DMS114 treated with DMSO at 0.1 percent for 48 hours (cell line): Measurements from ENCODE around the gene OSBPL5.

ENCODE experiments used
- DNase-seq: peaks from one replicate; lab custom pipeline; 2025; ENCODE audit not compliant: unreplicated experiment; lab: John Stamatoyannopoulos, UW

The OSBPL5 gene, protein sequence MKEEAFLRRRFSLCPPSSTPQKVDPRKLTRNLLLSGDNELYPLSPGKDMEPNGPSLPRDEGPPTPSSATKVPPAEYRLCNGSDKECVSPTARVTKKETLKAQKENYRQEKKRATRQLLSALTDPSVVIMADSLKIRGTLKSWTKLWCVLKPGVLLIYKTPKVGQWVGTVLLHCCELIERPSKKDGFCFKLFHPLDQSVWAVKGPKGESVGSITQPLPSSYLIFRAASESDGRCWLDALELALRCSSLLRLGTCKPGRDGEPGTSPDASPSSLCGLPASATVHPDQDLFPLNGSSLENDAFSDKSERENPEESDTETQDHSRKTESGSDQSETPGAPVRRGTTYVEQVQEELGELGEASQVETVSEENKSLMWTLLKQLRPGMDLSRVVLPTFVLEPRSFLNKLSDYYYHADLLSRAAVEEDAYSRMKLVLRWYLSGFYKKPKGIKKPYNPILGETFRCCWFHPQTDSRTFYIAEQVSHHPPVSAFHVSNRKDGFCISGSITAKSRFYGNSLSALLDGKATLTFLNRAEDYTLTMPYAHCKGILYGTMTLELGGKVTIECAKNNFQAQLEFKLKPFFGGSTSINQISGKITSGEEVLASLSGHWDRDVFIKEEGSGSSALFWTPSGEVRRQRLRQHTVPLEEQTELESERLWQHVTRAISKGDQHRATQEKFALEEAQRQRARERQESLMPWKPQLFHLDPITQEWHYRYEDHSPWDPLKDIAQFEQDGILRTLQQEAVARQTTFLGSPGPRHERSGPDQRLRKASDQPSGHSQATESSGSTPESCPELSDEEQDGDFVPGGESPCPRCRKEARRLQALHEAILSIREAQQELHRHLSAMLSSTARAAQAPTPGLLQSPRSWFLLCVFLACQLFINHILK

DNA sequence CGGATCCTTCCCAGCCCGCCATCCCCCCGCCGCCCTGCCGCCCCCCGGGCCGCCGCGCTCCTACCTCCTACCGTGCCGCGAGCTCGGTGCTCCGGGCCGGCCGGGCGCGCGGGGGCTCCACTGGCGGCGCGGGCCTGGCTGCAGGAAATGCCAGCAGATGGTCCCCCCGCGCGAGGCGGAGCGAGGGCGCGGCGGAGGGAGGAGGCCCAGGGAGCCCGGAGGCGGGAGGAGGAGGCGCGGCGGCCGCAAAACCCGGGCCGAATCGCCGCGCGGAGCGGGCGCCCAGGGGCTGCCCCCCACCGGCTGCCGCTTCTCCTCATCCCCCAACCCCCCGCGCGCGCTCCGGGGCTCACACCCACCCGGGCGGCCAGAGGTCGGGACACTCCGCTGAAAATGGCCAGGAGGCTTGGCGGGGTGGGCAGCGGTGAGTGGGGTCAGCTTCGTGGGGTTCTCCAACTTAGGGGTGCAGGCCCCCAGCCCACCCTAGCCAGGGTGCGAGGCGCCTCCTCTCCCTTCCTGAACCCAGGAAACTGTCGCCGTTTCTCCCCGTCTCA lies at the start of gene OSBPL5:
Gene OSBPL5, minus strand, starts transcription at position 159 of the 554 bp plus-strand sequence. CDS start 36,162 bp downstream, outside the sequence.
- DNase-seq: no peak

GRCh38 chr11:3214420-3214699 lies 49.2 kb upstream of the OSBPL5 start:
- no peak for DNase-seq

GRCh38 chr11:3213659-3214419 lies 48.7 kb upstream of the OSBPL5 start:
- DNase-seq: no peak

GRCh38 chr11:3208272-3208671 lies 43.2 kb upstream of the OSBPL5 start:
- DNase-seq: no peak

- no peak for DNase-seq
These were observed 42.5 kb upstream of the OSBPL5 start for GRCh38 chr11:3207526-3208189.

DNA sequence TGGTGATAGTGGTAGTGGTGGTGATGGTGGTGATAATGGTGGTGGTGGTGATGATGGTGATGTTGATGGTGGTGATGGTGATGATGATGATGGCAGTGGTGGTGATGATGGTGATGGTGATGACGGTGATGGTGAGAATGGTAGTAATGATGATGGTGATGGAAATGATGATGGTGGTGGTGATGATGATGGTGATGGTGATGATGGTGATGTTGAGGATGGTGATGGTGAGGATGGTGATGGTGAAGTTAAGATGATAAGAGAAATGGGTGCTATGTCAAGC lies 41.8 kb upstream of the OSBPL5 start:
- no peak for DNase-seq

DNA sequence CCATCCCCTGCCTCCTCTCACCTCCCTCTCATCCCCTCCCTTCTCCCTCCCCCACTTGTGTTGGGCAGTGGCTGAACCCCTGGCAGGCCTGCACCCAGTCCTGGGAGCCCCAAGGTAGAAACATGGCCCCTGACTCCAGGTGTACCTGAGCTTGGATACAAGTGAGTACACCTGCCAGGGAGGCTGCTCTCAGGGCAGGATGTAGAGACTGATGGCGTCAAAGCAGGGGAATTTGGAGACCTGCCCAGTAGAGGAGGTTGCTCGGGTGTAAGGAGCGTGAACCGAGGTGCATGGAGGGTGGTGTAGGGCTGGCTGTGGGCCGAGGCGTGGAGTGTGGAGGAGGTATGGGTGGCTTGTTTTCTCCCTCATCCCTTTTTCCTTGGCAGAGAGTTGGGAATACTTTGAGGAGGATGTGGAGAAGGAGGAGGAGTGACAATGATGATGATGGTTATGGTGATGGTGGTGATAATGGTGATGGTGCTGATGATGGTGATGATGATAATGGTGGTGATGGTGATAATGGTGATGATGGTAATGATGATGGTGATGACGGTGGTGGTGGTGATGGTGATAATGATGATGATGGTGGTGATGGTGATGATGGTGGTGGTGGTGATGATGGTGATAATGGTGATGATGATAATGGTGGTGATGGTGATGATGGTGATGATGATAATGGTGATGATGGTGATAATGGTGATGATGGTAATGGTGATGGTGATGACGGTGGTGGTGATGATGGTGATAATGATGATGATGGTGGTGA lies 41.2 kb upstream of the OSBPL5 start:
- DNase-seq: no peak

GRCh38 chr11:3205261-3206155 lies 40.4 kb upstream of the OSBPL5 start:
- DNase-seq: no peak

DNA sequence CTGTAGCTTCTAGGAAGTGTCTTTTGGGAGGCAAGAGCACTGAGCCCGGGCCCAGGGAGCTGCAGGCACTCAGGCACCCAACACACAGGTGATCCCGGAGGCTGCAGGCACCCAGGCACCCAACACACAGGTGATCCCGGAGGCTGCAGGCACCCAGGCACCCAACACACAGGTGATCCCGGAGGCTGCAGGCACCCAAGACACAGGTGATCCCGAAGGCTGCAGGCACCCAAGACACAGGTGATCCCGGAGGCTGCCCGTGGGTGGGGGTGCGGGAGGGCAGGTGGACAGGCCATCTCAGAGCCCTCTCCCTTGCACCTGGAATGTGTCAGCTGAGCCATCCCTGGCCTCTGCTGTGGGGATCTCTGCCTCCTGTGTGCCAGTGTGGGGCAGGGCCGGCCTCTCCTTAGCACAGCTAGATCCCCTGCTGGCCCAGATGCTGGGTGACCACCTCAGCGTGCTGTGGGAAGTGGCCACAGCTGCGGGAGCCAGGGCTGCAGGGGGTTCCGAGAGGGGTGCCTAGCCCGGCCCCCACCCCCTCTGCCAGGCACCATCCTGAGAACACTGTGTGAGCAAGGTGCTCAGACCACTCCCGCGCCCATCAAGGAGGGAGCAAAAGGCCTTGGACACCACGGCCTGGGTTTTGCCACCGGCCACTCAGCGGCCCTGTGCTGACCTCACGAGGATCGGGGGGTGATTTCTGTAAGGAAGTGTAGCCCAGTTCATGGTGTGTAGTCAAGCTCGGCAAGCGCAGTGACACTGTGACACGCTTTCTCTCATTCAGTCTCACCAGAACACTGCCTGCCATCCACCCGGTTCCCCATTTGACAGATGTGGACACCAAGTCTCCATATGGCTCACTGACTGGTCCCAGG lies 39.3 kb upstream of the OSBPL5 start:
- no peak for DNase-seq

DNA sequence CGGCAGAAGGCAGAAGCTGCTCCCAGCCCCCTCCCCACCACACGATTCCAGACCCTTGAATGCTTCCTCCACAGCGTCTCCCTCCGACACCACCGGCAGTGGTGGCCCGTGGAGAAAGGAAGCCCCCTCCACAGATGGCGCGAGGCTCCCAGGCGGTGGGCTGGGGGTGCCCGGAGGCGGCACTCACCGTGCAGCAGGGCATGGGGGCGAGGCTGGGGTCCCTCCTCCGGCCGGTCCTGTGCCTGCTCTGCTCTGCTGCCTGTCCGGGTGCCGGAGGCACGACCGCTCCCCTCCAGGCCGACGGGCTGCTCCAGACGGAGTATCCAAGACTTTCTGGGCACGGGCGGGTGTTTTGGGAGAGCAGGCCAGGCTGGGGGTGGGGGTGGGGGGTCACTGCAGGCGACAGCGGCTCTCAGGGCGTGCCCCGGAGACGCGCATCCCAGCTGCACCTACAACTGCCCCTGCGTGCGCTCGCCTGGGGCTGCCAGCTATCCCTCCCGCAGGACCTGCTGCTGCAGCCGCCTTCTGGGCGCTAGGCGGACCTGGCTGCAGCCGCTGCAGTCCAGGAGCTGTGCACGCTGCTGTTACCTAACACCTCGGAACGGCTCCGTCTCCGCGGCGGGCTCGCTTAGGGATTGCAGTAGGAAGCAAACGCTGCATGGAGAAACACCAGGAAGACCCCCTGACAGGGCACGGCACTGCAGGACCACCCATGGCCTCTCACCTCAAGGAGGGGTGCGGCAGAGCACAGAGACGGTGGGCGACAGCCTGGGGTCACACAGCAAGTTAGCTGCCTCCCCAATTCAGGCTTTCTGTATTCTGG lies 38.3 kb upstream of the OSBPL5 start:
- DNase-seq: no peak

DNA sequence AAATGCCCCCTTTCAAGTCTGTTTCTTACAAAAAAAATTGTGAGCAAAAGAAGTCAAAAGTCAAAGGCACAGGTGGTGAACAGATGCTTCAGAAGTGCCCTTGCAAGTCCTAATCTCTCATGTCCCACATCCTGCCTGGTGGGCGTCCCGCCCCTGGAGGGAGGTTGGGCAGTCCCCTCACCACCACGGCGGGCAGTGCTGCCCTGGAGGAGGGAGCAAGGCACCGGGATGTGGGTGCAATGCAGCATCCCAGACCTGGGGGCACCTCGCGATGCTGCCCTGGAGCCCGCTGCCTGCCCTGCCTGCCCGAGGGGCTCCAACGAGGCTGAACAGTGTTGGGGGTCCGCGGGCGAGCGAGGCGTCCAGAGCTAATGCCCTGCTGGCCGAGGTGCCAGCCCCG lies 37.6 kb upstream of the OSBPL5 start:
- DNase-seq: no peak

- DNase-seq: no peak
These were observed 37.2 kb upstream of the OSBPL5 start for GRCh38 chr11:3202305-3202704.

DNA sequence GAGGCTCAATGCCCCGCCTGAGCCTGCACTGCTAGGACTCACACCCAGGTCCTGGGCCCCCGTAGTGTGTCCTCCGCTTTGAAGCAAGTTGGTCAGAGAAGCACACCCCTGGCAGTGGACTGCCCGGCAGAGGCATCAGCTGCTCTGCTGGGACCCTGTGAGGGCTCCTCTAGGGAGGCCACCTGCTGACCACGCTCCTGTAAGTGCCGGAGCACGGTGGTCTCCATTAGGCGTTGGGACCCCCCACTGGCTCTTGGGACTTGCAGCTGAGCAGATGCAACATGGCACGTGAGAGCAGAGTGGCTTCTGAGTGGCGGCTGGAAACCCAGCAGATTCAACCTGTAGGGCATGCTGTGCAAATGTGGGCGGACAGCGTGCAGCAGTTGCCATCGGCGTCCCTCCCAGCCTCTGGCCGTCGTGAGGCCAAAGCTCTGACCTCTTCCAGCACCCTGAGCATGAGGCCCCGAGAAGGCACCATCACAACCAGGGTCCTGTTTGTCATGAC lies 36.6 kb upstream of the OSBPL5 start:
- DNase-seq: no peak

DNA sequence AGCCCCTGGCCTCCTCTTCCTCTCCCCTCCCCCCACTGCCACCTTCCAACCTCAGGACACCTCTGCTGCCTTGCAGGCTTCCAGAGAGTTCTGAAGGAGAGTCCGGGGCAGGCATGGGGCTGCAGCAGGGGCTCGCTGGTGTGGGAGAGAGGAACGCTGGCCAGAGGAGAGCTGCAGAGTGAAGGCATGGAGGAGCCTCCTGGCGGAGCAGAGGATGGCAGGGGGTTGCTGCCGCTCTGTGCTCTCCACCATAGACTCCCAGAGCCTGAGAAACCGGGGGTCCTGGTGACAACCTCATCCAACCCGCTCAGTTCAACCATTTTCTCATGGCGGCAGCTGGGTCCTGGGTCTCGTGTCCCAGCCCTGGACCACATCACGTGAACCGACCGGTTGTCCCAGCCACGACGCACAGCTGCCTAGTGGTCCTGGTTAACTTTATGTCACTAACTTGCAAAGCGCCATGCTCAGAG lies 36.0 kb upstream of the OSBPL5 start:
- no peak for DNase-seq

DNA sequence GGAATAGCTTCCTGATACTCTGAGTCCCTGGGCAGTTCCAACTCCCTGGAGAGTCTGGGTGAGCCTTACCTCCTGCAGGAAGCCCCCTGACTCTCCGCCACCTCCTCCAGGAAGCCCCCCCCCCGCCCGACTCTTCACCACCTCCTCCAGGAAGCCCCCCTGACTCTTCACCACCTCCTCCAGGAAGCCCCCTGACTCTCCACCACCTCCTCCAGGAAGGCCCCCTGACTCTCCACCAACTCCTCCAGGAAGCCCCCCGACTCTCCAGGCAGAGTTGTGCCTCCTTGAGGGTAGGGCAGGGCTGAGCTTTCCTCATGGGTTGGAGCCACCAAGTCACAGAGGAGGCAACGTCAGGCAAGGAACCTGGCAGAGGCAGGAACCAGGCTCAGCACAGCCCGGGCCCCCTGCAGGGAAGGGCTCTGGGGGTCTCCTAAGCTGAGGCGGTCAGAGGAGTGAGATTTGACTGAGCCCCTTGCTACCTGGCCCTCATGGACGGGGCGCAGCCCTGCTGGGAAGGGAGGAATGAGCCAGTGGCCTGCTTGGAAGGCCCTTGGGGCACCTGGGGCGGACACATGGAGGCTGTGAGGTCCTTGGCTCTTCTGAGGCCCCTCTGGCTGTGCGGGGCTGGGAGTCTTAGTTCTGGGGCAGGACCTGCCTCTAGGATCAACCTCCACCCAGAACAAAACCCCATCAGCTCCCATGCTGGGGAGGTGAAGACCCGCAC lies 35.4 kb upstream of the OSBPL5 start:
- DNase-seq: no peak

DNA sequence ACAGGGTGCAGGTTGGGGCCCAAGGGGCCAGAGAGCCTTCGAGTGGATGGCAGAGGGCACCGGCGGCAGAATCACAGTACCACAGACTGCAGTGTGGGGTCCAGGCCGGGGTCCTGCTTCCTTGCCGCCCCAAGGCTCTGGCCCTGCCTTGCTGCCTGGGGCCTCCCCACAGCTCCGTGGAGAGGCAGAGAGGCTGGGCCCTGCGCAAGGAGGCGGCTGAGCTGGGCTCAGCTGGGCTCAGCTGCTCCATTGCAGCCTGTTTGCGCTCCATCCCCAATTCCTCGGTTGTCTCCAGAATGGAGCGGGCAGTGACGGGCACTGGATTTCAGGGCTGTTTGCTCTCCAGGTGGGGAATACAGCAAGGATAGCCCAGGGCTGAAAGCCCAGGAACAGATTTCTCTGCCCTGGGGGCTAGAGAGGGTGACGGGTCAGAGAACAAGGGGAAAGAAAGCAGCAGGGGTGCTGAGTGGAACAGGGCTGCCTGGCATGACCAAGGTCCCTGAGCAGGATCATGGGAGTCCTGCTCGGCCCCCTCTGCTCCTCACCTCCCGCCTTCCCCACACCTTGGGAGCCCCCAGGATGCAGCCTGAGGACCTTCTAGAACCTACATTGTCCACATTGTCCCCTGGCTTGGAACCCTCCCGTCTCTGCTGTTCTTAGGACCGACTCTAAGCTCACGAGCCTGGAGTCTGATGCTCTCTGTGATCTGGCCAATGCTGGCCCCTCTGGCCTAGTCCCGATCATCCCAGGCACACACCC lies 34.6 kb upstream of the OSBPL5 start:
- no peak for DNase-seq
